ENCODE results near the gene COL3A1. TPM values are rescaled to one million over a fixed set of nuclear protein-coding genes. Genes with fewer than 3 reads are reported as not detected.

COL3A1 gene
- polyA plus RNA-seq, 4 donors = 1,258 to 1,421 (median 1,330) TPM

DNA sequence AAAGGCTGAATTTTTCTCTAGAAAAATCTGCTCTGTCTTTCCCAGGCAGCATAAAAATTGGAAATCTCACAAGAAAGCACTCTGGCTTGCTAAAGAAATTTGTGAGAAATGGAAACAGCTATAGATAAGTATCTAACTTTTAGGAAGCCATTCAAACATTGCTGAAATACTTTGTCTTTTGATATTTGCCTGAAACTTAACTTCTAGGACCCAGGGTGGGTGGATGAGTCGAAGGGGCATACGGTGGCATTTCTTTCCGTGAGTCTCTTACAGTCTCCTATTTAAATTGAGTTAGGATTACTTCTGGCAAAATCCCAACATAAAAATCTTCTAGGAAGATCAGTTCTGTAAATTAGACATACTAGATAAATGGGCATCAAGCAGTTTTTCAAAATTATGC lies 532 bp upstream of the COL3A1 start:
- DNase-seq (ENCODE audit: low read depth in 4 of 4, low spot score in 3 of 4) = no peak

DNA sequence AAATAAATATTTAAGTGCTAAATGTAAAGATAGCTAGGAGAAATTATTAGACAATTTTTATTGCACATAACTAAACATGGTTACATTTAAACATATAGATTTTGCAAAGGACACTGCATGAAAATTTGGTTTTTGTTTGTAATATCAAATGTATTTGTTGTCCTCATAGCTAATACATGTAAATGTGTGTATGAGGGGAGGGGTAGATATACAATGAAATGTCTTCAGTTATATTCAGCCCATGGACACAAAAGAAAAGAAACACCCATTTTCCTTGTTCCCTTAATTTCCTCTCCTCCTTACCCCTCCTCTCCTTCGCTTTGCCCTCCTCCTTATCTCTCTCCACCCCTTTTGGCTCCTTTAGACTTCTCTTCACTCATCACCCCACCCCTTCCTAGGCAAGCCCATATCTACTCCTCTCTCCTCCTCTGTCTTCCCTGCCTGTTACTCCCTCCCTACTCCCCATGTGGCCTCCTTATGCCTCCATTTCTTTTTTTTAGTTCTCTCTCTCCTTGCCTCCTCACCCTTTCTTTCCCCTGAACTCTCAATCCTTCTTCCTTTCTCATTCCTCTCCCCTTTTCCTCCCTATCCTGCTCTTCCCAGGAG lies 1.4 kb downstream of the COL3A1 start:
- no peak for DNase-seq (ENCODE audit: low read depth in 4 of 4, low spot score in 3 of 4)

DNA sequence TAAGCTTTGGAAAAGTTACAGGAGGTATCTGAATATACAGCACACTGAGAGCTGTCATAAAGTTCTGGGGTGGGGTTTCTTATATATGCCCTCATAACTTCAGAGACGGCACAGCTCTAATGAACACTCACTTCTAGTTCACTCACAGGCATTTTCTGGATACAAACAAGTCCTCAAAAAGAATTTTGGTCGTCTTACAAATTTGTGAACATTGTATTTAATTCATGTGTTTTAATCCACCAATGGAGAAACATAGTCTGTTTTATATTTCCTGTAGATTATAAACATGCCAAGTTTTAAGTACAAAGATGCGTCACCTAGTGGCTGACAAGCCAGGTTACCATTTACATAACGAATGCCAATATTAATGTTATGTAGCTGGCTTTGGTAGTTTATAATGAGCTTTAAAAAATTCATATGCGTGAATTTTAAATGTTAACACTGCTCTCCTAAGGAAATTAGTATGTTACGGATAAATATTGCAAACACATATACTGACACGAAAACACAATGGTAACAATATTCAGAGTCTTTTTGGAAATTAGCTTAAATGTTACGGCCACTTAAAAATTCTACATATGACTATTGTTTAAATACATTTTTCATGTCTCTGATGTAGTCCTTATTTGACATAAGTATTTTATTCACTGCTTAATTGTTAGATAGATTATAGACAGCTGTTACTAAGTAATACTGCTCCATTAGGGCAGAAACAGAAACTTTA lies 2.5 kb downstream of the COL3A1 start:
- no peak for DNase-seq (ENCODE audit: low read depth in 4 of 4, low spot score in 3 of 4)

DNA sequence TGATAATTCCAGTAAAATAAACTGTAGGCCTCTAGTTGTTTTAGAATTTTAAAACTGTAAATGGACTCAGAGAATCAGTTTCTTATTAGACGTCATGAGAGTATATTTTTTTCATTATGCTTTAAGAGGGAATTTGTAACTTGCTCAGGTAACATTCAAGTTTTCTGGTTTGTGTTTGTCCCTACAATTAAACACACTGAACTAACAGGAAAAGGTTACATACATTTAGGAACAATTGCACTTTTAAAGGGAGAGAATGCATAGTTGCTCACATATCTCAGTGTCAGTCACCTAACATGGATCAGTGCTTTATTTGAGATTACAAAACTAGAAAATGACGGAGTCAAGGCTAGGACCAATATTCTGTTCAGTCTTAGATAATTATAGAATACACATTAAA lies 3.1 kb downstream of the COL3A1 start:
- DNase-seq (ENCODE audit: low read depth in 4 of 4, low spot score in 3 of 4) = no peak

DNA sequence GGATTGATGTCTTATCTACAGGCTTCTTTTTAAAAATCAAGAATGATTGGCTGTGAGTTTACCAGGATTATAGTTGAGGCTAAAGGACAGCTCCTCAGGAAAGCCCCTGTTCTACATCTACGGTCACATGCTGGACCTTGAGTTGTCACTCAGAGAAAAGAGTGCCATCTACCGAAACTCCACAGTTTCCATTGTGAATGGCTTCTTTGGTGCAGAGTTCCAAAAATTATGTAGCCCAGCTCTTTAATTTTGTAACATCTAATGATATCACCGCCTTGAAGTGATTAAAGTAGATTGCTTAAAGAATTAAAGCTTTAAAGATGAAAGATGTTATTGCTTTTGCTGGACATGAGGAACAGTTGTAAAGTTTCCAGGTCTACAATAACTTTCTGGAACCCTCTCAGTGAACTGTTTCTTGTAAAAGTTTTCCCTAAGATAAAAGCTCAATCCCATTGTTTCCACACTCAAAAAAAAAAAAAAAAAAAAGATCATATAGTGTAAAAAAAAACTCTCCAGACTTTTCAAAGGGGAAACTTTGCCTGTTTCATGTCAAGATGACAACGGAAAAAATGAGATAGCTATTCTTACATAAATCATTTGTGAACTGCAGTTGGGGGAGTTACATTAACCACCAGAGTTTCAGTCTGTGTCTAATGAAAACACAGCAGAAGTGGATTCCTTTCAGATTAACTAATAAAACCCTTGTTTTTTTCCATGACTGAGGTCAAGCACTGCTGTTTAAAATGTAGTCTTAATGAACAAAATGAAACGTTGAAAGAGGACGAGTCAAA lies 4.3 kb downstream of the COL3A1 start:
- peak in 3 of 4 donors; percentile 61 to 73 (median 65) for DNase-seq (ENCODE audit: low read depth in 4 of 4, low spot score in 3 of 4)

DNA sequence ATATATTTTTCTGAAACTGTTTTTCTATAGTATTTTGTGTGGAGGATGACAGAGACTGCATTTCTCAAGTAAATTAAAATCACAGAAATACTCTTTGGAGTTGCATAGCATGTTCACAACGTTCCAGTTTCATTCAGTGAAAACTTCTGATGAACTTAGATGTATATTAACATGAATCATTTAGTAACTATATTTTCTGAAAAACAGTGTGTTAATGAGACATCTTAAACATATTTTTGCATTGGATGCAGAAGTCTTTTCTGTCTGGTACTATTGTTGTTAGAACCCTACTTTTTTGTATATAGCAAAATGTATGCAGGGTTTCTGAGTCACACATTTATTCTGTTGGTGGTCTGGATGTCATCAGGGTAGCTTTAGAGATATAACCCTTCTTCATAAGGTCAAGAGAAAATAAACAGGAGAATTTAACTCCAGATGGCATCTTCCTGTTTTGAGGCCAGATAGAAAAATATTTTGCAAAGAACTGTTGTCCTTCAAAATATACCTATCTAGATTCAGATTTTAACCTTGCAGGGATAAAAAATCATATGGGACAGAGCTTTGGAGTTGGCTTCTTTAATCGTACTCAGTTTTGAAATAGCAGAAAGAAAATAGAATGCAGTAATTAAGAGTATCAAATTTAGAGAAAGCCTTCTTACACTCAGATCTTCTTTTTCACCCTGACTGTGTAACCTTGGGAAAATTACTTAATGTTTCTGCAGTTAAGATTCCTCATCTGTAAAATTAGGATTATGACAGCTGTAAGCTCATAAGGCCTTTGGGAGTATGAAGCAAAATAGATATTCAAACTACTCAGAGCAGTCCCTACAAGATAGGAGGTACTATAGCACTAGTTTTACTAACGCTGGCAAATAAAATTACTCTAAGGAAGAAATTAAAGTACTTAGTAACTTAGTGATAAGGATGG lies 5.3 kb downstream of the COL3A1 start:
- no peak for DNase-seq (ENCODE audit: low read depth in 4 of 4, low spot score in 3 of 4)

DNA sequence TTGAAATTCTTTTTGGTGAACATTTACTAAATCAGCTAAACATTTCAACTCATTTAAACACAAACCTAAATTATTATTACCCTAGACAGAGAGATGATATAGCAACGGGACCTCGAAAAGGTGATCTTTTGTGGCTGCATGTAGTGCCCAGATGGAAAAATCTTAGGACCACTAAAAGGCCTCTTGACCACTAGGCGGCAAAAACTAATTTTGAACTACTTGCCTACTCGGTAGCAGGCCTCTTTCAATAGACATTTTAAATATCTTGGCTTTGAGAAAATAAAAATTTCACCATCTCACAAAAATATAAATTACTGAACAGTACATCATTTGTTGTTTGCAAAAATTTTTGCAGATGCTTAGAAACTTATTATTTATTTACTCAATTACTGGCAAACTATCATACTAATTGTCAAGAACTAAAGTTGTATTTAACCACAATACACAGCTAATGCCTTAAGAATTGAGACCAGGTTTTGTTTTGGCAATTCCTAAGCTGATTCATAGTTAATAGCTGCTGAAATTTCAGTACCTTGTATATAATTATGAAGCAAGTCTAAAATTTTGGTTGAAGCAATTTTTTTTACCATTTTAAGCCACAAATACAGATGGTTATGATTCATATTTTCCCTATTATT lies 9.4 kb downstream of the COL3A1 start:
- DNase-seq (ENCODE audit: low read depth in 4 of 4, low spot score in 3 of 4) = no peak

DNA sequence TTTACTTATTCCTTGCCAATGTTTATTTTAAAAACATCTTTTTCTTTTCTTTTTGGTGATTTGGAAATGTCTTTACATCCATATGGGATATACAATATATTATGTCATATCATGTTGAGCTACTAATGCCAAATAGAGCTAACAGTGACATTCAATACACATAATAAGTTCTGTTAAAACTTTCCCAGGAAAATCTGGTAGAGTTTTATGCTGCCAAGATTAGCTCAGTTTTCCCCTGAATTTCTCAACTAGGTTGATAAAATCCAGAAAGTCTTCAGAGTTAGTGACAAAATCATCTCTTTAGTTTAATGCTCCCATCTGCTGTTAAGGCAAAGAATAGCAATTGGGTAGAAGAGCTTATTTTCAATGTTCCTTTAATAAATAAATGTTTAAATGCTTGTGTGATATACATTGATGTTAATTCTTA lies 9.9 kb downstream of the COL3A1 start:
- DNase-seq (ENCODE audit: low read depth in 4 of 4, low spot score in 3 of 4) = no peak

DNA sequence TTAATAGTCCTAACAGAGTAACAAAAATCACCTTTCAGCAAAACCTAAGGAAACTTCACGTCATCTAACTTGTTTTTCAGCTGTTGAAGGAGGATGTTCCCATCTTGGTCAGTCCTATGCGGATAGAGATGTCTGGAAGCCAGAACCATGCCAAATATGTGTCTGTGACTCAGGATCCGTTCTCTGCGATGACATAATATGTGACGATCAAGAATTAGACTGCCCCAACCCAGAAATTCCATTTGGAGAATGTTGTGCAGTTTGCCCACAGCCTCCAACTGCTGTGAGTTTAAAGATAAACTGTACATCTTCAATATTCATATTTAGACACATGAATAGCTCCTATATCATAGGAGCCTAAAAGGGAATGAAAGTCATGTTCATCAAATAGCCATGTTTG lies 10.5 kb downstream of the COL3A1 start:
- no peak for DNase-seq (ENCODE audit: low read depth in 4 of 4, low spot score in 3 of 4)

DNA sequence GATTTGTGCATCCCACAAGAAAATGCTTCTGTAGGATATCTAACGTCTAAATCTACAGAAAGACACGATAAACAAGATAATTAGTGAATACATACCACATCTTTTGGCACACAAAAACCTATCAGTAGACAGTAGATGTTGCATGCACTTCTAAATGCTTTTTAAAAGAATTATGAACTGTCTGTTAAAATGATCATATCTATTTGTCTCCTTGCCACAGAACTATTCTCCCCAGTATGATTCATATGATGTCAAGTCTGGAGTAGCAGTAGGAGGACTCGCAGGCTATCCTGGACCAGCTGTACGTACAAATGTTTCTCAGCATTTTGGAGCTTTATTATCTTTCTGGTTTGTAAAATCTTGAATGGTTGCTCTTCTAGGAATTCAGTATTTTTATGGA lies 12.7 kb downstream of the COL3A1 start:
- no peak for DNase-seq (ENCODE audit: low read depth in 4 of 4, low spot score in 3 of 4)

DNA sequence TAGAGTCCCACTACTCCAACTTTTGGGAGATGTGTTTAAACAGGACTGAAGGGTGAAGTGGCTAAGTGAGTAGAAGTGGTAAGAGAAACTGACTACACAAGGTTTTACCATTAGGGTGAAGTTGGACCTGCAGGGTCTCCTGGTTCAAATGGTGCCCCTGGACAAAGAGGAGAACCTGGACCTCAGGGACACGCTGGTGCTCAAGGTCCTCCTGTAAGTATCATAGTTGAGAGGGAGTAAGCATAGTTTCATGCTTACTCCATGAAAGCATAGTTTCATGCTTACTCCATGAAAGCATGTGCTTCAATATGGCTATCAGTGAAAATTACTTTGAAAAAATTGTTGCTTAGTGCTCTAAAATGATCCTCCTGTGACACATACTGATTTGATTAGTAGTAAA lies 19.1 kb downstream of the COL3A1 start:
- no peak for DNase-seq (ENCODE audit: low read depth in 4 of 4, low spot score in 3 of 4)

DNA sequence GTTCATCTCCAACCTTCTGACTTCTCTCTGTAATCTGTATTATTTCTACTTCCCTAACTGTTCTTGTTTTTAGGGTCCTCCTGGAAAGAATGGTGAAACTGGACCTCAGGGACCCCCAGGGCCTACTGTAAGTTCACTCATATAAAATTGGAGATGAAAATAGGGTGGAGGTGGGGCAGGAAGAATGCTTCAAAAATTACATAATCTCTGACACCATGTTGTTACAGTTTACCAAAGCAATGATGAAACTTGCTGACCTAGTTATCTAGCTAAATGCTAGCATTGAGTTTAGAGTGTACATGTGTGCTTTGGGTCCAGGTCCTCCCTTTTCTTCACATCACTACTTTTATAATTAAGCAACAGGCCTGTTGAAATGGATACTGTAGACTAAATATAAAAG lies 23.1 kb downstream of the COL3A1 start:
- DNase-seq (ENCODE audit: low read depth in 4 of 4, low spot score in 3 of 4) = no peak

DNA sequence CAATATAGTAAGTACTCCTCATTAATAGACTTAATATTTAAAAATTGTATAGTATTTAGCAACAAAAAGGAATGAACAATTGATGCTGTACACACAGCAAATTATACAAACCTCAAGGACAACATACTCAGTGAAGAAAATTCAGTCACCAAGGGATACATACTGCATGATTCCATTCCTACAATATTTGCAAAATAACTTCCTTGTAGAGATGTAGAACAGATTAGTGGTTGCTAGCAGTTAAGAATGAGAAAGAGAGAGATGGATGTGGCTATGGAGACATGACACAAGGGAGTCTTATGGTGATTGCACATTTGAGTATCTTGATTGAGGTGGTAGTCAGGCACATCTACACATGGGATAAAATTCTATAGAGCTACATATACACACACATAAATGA lies 26.0 kb downstream of the COL3A1 start:
- DNase-seq (ENCODE audit: low read depth in 4 of 4, low spot score in 3 of 4) = no peak

DNA sequence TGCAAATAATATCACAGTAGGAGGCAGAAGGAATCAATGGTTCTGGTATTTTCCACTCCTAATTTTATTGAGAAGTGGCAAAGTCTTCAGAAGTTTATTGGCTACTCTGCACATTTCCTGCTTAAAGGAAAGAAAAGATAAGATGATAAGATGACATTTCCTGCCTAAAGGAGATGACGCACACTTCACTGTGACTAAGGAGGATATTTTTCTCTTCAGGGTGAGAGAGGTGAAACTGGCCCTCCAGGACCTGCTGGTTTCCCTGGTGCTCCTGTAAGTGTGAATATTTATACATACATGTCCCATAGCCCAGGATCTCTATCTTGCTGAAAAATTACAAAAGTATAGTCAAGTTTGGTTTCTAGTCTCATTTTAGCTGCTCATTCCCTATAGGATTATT lies 27.9 kb downstream of the COL3A1 start:
- no peak for DNase-seq (ENCODE audit: low read depth in 4 of 4, low spot score in 3 of 4)

DNA sequence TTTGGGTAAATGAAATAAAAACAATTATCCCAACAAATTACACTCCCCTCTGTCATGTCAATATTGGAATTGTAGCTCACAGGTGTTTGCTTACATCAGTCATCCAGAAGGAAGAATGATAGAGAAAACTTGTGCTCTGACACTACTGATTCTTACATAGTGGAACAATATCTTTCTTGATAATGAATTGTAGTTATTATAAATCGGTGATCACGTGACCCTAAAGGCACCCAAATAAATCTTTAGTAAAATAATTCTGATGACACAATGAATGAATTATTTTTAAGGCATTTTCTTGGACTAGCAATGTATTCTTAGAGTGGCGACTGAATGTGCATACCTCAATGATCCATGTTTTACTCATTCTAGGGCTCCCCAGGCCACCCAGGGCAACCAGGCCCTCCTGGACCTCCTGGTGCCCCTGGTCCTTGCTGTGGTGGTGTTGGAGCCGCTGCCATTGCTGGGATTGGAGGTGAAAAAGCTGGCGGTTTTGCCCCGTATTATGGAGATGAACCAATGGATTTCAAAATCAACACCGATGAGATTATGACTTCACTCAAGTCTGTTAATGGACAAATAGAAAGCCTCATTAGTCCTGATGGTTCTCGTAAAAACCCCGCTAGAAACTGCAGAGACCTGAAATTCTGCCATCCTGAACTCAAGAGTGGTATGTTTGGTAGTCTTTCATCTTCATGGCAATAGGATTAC lies 34.5 kb downstream of the COL3A1 start:
- no peak for DNase-seq (ENCODE audit: low read depth in 4 of 4, low spot score in 3 of 4)

DNA sequence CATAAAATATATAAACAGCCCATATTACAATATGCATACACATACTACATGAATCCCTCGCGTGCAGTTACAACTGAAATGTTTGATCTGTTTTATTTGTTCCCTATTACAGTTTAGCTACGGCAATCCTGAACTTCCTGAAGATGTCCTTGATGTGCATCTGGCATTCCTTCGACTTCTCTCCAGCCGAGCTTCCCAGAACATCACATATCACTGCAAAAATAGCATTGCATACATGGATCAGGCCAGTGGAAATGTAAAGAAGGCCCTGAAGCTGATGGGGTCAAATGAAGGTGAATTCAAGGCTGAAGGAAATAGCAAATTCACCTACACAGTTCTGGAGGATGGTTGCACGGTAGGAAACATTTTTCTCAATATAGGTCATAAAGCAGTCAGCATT lies 36.4 kb downstream of the COL3A1 start:
- no peak for DNase-seq (ENCODE audit: low read depth in 4 of 4, low spot score in 3 of 4)

DNA sequence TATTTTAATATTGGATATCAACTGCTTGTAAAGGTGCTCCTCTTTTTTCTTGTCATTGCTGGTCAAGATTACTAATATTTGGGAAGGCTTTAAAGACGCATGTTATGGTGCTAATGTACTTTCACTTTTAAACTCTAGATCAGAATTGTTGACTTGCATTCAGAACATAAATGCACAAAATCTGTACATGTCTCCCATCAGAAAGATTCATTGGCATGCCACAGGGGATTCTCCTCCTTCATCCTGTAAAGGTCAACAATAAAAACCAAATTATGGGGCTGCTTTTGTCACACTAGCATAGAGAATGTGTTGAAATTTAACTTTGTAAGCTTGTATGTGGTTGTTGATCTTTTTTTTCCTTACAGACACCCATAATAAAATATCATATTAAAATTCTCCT lies 38.2 kb downstream of the COL3A1 start:
- no peak for DNase-seq (ENCODE audit: low read depth in 4 of 4, low spot score in 3 of 4)

DNA sequence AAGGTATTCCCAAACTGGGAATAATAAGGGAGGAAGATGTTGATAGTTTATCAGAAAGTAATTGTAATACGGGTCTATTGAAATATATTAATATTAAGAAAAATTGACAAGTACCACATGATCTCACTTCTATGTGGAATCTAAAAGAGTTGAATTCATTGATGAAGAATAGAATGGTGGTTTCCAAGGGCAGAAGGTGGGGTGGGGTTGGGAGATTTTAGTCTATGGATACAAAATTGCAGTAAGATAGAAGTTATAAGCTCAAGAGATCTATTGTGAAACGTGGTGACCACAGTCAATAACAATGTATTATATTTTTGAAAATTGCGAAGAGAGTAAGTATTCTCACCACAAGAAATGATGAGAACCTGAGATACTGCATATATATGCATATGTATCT lies 38.9 kb downstream of the COL3A1 start:
- no peak for DNase-seq (ENCODE audit: low read depth in 4 of 4, low spot score in 3 of 4)

DNA sequence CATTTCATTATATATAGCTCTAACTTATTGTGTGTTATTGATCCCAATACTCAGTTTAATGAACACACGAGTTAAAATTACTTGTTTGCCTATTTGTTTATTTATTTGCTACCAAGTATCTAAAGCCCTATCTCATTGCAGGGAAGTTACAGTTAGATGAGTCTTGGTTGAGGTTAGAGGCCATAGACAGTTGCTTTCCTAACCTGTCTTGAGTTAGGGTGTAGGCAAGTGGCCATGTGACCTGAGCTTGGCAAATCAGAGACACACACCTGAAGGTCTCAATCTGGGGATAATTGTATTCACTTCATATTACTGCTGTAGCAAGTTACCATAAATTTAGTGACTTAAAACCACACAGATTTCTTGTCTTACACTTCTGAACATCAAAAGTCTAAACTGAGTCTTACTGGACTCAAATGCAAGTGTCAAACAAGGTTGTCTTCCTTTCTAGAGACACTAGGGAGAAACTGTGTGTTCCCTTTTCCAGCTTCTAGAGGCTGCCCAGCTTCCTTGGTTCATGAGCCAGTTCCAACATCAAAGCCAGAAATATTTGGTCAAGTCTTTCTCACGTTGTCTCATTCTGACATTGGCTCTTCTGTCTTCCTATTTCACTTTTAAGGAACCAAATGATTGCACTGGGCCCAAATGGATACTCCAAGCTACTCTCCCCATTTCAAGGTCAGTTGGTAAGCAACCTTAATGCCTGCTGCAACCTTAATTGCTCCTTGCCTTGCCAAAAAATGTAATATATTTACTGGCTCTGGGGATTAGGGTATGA lies 39.7 kb downstream of the COL3A1 start:
- peak in 1 of 4 donors; percentile 2 for DNase-seq (ENCODE audit: low read depth in 4 of 4, low spot score in 3 of 4)

Measured in right renal pelvis (tissue), 4 donors.